ENCODE results near the gene TAGLN3. TPM values are rescaled to one million over a fixed set of nuclear protein-coding genes. Genes with fewer than 3 reads are reported as not detected.
A peak's percentile ranks its signal among the peaks of the same experiment; 100 is the strongest.

Gene TAGLN3
- total RNA-seq (1 to 10 TPM in 3 of 6 donors, under 1 TPM in 3; 0.28 to 3.1 (median 1.3) TPM), polyA plus RNA-seq (10 to 100 TPM; 14.2 to 50.7 TPM)

- no peaks in the 10 kb centered on the region for H3K4me1 ChIP-seq
- H3K27ac ChIP-seq = no peak within 1 kb of the TSS
- H3K36me3 ChIP-seq = no peaks in the 10 kb centered on the region
- no peaks in the 10 kb centered on the region for H3K9me3 ChIP-seq
- TF ChIP-seq, protein P1, sequence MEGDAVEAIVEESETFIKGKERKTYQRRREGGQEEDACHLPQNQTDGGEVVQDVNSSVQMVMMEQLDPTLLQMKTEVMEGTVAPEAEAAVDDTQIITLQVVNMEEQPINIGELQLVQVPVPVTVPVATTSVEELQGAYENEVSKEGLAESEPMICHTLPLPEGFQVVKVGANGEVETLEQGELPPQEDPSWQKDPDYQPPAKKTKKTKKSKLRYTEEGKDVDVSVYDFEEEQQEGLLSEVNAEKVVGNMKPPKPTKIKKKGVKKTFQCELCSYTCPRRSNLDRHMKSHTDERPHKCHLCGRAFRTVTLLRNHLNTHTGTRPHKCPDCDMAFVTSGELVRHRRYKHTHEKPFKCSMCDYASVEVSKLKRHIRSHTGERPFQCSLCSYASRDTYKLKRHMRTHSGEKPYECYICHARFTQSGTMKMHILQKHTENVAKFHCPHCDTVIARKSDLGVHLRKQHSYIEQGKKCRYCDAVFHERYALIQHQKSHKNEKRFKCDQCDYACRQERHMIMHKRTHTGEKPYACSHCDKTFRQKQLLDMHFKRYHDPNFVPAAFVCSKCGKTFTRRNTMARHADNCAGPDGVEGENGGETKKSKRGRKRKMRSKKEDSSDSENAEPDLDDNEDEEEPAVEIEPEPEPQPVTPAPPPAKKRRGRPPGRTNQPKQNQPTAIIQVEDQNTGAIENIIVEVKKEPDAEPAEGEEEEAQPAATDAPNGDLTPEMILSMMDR (IDR thresholded peaks at IDR 0.05) = no peak
- DNase-seq (peak in 5 of 6 donors; percentile 20 to 69 (median 36)), FAIRE-seq (no peak), ATAC-seq (peak; percentile 71 to 95 (median 88))
- H3K27me3 ChIP-seq = no peaks in the 10 kb centered on the region
- intact Hi-C loops (cut with DNase I) = no loop called here
- peak within 1 kb of the TSS in 2 of 4 donors; percentile 16 to 46 for H3K4me3 ChIP-seq
- WGBS, 2 donors = 6 to 7% methylated on average over 30 of the region's 30 CpGs
Observed at GRCh38 chr3:111998636-111999483, at the start of gene TAGLN3. Gene TAGLN3 (plus strand): TSS chr3:111998922. CDS start chr3:111999423, 501 bp downstream.

DNA sequence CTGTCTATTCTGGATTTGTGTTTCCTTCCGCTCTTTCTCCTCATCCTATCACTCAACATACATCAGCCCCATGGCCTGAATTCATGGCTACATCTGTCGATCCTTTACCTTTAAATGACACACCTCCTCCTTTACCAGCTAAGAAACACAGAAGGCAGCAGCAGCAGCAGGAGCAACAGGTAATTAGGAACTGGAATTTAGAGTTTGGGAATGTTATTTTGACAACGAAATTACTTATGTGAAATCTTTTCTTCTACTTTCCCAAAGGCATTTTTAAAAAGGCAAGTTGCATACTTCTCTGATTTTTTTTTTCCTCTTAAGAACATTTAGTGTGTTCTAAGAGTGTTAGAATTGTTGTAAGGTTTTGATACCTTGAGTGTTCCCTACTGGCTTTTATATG, 49.0 kb upstream of the TAGLN3 start:
- FAIRE-seq = no peak
- TF ChIP-seq, protein P1 (IDR thresholded peaks at IDR 0.05) = no peak
- Histone ChIP-seq H3K27me3 (no peaks in the 10 kb centered on the region), H3K27ac (no peak overlapping the region), H3K36me3 (peaks cover 0 to 22% (median 0%) of the 10 kb centered on the region in 3 donors), H3K4me3 (no peak overlapping the region), H3K9me3 (no peaks in the 10 kb centered on the region), H3K4me1 (no peaks in the 10 kb centered on the region)
- WGBS, 2 donors = 83 to 89% methylated on average over 3 of the region's 3 CpGs
- no peak for ATAC-seq
- DNase-seq = no peak
- intact Hi-C loops (cut with DNase I) = no loop called here

DNA sequence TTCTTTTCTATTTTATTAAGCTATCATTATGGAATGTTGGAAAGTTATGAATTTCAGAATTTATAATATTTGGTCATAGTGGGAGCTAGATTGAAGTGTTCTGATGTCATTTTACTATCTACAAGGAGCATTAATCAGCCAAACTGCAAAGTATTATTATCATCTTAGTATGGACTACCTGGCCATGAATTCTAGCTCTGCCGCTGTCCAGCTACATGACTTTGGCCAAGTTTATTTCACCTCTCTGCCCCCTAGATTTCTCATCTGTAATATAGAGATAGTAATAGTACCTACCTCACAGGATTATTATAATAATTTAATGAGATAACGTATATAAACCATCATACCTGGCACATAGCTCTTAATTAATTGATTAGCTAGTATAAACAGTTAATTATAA, 47.7 kb upstream of the TAGLN3 start:
- FAIRE-seq (no peak), ATAC-seq (no peak), DNase-seq (no peak)
- Histone ChIP-seq H3K27ac (no peak overlapping the region), H3K4me1 (no peaks in the 10 kb centered on the region), H3K36me3 (peaks cover 0 to 16% (median 0%) of the 10 kb centered on the region in 3 donors), H3K9me3 (no peaks in the 10 kb centered on the region), H3K4me3 (no peak overlapping the region), H3K27me3 (no peaks in the 10 kb centered on the region)
- intact Hi-C loops (cut with DNase I) = no loop called here
- TF ChIP-seq, protein P1 (IDR thresholded peaks at IDR 0.05) = no peak
- 81 to 83% methylated on average over 2 of the region's 2 CpGs for WGBS, 2 donors

DNA sequence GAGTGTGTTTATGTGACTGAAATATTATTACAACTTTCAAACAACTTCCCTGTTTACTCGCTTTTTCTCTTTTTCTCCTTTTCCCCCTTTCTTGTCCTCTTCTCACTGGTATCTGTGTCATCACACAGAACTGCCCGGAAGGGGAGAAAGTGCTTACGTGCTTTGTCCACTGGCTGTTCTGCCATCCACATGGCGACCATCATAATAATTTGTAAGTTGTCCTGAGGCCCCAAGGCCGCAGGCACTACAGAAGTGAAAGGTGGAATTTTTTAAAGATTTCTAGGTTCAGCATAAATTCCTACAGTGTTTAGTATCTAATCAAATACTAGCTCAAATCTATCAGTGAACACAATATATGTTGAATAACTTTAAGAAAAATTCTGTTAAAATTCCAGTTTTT, 46.6 kb upstream of the TAGLN3 start:
- intact Hi-C loops (cut with DNase I) = no loop called here
- Histone ChIP-seq H3K4me1 (no peaks in the 10 kb centered on the region), H3K36me3 (peaks cover 0 to 16% (median 0%) of the 10 kb centered on the region in 3 donors), H3K27me3 (no peaks in the 10 kb centered on the region), H3K4me3 (no peak overlapping the region), H3K27ac (no peak overlapping the region), H3K9me3 (no peaks in the 10 kb centered on the region)
- FAIRE-seq = no peak
- no peak for DNase-seq
- 93 to 97% methylated on average over 5 of the region's 5 CpGs for WGBS, 2 donors
- no peak for ATAC-seq
- TF ChIP-seq, protein P1 (IDR thresholded peaks at IDR 0.05) = no peak
